NCI-H1417 treated with DMSO at 0.1 percent for 48 hours (cell line): ENCODE measurements around the gene ZNF197.
"Not testable (repeated sequence)": the region's sequence is repeated elsewhere in the genome, so short reads cannot be mapped to it uniquely, and the experiment has no call there.

Experiments used
- DNase-seq: peaks from one replicate; lab custom pipeline; 2025; lab: John Stamatoyannopoulos, UW

ZNF197 gene

DNA sequence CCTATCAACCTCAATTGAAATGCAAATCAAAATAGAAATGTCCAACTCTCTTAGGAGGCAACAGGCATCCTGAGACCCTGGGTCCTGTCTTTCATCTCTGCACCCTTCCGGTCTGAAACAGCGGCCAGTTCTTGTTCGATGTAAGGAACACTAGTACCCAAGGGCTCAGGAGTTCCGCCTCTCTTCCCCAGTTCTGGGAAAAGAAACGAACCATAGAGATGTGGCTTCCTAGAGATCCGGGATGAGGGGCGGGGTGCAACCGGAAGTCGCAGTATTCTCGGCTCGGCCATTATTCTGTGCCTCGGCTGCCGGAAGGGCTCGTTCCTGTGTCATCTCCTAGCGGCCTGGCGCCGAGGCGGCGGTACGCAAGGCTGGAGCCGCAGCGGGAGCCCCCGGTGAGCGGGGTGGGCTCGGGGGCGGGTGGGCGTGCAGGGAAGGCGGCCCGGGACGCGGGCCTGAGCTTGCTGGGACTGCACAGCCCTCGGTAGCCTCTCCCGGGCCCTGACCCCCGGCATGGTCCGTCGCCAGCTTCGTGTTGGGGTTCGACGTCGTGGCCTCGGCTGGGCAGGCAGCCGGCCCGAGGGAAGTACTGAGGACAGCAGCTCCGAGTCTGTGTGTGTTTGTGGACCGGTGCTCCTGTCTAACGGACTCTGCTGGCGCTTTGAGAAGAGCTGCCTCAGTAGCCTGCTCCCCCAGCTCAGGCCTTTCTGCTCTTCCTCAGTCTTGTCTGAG, at the start of gene ZNF197:
Gene ZNF197 (plus strand): TSS at position 288 of the 732 bp plus-strand sequence. CDS start 4,119 bp downstream, outside the sequence.
- peak; percentile 9 for DNase-seq

- DNase-seq = no peak
Measured at GRCh38 chr3:44576613-44577012, 48.2 kb upstream of the ZNF197 start.

DNA sequence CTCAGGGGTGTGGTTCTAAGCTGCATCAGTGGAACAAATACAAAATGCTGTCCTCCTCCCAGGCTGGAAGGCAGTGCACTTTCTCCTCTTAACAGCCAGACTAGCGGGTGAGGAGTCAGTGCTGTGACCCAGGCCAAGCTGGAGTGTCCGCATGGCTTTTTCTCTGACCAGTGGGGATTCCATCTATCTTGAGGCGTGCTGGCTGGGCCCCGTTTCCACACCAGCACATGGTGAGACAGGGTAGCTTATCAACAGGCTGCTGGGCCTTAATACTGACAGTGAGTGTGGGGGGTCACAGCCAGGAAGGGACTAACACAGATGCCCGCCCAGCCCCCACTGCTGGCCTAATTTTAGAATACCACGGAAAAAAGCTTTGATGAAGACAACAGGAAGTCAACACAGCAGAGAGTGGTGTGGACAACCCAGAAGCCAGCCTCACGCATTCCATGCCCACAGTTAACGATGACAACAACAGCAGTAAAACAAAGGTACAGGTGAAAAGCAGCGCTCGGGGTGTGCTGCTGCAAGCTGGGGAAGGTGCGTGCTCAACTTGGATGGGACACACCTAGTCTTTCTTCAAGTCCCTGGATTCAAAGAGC, 47.4 kb upstream of the ZNF197 start:
- not testable (repeated sequence) for DNase-seq

- DNase-seq = not testable (repeated sequence)
Measured at GRCh38 chr3:44578316-44578715, 46.5 kb upstream of the ZNF197 start.

- not testable (repeated sequence) for DNase-seq
Measured at GRCh38 chr3:44578924-44579515, 45.8 kb upstream of the ZNF197 start.

DNA sequence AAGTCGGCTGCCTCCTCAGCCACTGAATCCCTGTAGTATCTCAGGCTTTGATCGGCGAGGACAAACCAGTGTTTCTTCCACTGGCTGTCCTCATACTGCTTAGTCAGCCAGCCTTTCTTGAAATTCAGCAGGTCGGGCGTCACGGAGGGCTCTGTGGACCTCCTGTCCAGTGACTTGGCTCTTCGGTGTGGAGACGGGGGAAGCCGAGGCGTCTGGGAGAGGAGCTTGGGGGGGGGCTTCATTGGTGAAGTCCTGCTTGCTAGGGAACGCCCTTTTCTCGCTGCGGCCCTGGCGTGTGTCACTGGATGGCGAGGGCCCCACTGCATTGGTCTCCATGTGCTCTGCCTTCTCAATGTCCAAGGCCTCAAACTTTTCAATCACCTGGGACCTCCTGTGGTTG, 45.1 kb upstream of the ZNF197 start:
- not testable (repeated sequence) for DNase-seq

DNA sequence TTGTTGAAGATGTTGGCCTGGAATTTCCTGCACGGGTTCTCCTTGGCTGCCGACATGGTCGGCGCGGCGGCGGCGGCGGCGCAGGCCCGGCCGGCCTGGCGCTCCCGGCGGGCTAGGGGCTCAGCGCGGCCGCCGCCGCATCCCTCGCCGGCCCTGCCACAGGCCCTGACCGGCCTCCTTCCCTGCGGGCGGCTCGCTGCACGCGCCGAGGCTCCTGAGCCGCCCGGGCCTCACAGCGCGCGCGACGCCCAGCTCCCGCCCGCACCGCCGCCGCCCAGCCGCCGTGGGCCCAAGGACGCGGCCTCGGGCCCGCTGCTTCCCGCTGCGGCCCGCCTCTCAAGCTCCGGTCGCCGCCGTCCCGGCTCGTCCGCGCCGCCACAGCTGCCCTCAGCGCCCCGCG, 43.9 kb upstream of the ZNF197 start:
- DNase-seq = not testable (repeated sequence)

GRCh38 chr3:44584646-44585501, 40.0 kb upstream of the ZNF197 start, which contains the start of gene ZNF660:
ZNF660 (plus strand) TSS chr3:44584964; CDS start chr3:44594194, 9,230 bp downstream.
- DNase-seq = no peak

- no peak for DNase-seq
Measured at GRCh38 chr3:44596621-44597020, 28.2 kb upstream of the ZNF197 start.

DNA sequence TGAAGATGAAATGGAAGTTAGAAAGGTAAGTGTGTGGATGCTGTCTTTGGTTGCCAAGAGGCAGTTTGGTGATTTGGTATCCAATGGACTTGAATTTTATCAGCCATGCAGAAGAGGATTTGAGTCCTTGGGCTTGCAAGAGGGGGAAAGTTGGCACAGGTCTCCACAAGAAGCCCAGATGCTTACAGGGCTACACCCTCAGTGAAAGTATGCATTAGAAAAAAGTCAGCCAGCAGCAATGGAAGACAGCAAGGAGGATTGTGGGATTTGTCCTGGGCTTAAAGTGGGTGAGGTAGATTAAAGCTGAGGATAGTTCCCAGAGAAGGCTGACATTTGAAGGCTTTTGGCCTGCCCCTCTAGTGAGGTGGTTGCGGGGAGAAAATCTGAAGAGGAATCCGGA, 23.1 kb upstream of the ZNF197 start:
- no peak for DNase-seq

DNA sequence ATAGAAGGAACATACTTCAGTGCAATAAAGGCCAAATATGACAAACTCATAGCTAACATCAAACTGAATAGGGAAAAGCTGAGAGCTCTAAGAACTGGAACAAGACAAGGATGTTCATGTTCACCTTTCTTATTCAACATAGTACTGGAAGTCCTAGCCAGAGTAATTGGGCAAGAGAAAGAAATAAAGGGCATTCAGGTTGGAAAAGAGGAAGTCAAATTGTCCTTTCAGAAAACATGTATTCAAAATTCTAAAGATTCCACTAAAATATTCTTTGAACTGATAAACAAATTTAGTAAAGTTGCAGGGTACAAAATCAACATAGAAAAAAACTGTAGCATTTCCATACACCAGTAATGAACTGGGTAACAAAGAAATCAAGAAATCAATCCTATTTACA, 12.2 kb upstream of the ZNF197 start:
- DNase-seq = no peak

GRCh38 chr3:44628716-44629115, 3.9 kb downstream of the ZNF197 start:
- DNase-seq = no peak

- no peak for DNase-seq
Measured at GRCh38 chr3:44632193-44632592, 7.4 kb downstream of the ZNF197 start.

DNA sequence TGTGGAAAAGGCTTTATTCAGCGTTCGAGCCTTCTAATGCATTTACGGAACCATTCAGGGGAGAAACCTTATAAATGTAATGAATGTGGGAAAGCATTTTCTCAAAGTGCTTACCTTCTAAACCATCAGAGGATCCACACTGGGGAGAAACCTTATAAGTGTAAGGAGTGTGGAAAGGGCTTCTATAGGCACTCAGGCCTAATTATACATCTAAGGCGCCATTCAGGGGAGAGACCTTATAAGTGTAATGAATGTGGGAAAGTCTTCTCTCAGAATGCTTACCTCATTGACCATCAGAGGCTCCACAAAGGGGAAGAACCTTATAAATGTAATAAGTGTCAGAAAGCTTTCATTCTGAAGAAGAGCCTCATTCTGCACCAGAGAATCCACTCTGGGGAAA, 17.5 kb downstream of the ZNF197 start:
- DNase-seq = no peak

DNA sequence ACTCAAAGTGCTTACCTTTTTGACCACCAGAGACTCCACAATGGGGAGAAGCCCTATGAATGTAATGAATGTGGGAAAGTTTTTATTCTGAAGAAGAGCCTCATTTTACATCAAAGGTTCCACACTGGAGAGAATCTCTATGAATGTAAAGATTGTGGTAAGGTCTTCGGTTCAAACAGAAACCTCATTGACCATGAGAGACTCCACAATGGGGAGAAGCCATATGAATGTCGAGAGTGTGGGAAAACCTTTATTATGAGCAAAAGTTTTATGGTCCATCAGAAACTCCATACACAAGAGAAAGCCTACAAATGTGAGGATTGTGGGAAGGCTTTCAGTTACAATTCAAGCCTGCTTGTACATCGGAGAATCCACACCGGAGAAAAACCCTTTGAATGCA, 18.2 kb downstream of the ZNF197 start:
- no peak for DNase-seq

GRCh38 chr3:44647771-44648170, 22.9 kb downstream of the ZNF197 start:
- no peak for DNase-seq

DNA sequence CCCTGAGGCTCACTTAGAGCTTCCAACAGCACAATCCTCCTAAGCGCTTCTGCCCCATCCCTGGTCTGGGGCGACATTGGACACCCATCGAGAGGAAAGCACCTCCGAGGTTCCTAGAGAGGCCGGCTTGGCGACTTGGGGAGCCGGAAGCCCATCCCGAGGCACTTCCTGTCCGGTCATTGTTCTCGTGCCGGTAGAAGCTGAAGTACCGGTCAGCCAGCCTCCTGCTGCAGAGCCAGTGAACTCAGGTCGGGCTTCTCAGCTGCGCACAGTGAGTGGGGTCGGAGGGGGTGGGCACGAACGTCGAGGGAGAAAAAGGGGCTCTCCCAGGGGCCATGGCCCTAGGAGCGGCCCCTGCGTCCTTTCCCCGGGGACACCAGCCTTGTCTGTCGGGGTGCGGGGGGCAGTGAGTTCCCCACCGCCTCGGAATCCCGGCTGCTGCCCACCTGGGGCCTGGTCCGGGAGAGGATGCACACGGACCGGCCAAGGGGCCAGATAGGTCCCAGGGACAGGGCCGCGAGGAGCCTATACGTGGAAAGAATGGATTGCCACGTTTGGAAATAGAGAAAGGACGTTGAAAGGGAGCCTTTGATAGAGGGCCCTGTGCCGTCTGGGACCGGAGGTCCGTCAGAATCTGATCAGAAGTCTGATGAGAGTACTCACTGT, 23.9 kb downstream of the ZNF197 start, which contains the start of gene ZNF35:
Gene ZNF35 (plus strand): TSS at position 169 of the 666 bp plus-strand sequence. CDS start 2,336 bp downstream, outside the sequence.
- DNase-seq = peak; percentile 8

GRCh38 chr3:44649709-44650108, 24.9 kb downstream of the ZNF197 start:
- DNase-seq = no peak

DNA sequence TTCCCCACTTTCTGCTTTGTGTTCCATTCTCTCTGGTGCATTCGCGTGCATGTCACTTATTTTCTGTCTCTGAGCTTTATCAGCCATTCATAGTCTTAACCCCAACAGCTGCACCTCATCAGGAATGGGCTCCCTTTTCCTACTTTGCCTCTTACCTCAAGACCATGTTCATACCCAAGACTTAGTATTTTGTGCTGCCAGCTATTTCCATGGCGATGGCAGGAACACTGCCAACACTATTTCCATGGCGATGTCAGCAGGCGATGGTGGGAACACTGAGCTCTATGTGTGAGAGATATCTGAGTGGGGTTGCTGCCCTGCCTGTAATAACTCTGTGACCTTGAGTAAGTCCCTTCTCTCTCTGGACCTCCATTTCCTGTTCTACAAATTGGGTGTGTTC, 29.2 kb downstream of the ZNF197 start:
- no peak for DNase-seq

DNA sequence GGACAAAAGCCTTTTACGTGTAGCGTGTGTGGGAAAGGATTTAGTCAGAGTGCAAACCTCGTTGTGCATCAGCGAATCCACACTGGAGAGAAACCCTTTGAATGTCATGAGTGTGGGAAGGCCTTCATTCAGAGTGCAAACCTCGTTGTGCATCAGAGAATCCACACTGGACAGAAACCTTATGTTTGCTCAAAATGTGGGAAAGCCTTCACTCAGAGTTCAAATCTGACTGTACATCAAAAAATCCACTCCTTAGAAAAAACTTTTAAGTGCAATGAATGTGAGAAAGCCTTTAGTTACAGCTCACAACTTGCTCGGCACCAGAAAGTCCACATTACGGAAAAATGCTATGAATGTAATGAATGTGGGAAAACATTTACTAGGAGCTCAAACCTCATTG, 34.2 kb downstream of the ZNF197 start:
- DNase-seq = no peak

- DNase-seq = no peak
Measured at GRCh38 chr3:44659434-44659833, 34.6 kb downstream of the ZNF197 start.

- no peak for DNase-seq
Measured at GRCh38 chr3:44661189-44661588, 36.4 kb downstream of the ZNF197 start.
